ENCODE results near the gene HCFC2.

Gene HCFC2

DNA sequence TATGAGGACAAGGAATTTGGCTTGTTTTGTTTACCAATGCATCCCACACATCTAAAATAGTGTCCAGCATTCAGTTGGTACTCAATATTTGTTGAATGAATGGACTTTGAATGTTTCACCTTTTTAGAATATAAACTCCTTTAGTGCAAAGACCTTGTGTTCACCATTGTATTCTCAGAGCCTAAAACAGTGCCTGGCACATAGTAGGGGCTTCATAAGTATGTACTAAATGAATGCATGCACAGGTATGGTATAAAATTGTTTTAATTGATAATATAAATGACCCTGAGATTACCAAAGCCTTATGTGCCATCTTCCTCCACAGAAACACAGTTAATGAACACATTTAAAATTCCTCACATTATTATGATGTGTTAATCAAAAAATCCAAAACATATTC, 78.7 kb downstream of the HCFC2 start:
- TF ChIP-seq, protein P1, sequence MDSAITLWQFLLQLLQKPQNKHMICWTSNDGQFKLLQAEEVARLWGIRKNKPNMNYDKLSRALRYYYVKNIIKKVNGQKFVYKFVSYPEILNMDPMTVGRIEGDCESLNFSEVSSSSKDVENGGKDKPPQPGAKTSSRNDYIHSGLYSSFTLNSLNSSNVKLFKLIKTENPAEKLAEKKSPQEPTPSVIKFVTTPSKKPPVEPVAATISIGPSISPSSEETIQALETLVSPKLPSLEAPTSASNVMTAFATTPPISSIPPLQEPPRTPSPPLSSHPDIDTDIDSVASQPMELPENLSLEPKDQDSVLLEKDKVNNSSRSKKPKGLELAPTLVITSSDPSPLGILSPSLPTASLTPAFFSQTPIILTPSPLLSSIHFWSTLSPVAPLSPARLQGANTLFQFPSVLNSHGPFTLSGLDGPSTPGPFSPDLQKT (IDR thresholded peaks at IDR 0.05; ENCODE audit: borderline replicate concordance, low read depth, low read length): no peak
- no peak for TF ChIP-seq ZNF214 (tag by site-specific recombination; IDR thresholded peaks at IDR 0.05; ENCODE audit: borderline replicate concordance)
- TF ChIP-seq ZNF311 (tag by site-specific recombination; IDR thresholded peaks at IDR 0.05; ENCODE audit: borderline replicate concordance): no peak
- TF ChIP-seq ZNF211 (tag by site-specific recombination; IDR thresholded peaks at IDR 0.05; ENCODE audit: low read depth): no peak
- TF ChIP-seq ZNF843 (tag by site-specific recombination; IDR thresholded peaks at IDR 0.05): no peak
- TF ChIP-seq KLF10 (tag by site-specific recombination; IDR thresholded peaks at IDR 0.05): no peak
- no peak for TF ChIP-seq ZNF544 (tag by site-specific recombination; IDR thresholded peaks at IDR 0.05)
- TF ChIP-seq ZNF501 (tag by site-specific recombination; IDR thresholded peaks at IDR 0.05): no peak
- TF ChIP-seq, protein P2, sequence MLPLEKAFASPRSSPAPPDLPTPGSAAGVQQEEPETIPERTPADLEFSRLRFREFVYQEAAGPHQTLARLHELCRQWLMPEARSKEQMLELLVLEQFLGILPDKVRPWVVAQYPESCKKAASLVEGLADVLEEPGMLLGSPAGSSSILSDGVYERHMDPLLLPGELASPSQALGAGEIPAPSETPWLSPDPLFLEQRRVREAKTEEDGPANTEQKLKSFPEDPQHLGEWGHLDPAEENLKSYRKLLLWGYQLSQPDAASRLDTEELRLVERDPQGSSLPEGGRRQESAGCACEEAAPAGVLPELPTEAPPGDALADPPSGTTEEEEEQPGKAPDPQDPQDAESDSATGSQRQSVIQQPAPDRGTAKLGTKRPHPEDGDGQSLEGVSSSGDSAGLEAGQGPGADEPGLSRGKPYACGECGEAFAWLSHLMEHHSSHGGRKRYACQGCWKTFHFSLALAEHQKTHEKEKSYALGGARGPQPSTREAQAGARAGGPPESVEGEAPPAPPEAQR (tag by site-specific recombination; IDR thresholded peaks at IDR 0.05): no peak
- TF ChIP-seq ZIC2 (tag by site-specific recombination; IDR thresholded peaks at IDR 0.05): no peak
- no peak for TF ChIP-seq ZNF133 (tag by site-specific recombination; IDR thresholded peaks at IDR 0.05)
- no peak for TF ChIP-seq YY1 (tag by site-specific recombination; IDR thresholded peaks at IDR 0.05)
- Histone ChIP-seq H3K36me3 (ENCODE audit: control insufficient read depth in 2 of 2, insufficient read depth in 1 of 2, low read length in 2 of 2) (no peaks in the 10 kb centered on the region), H3K9me3 (ENCODE audit: control insufficient read depth, insufficient read depth, low read depth, low read length) (no peaks in the 10 kb centered on the region), H3K27ac (ENCODE audit: extremely low read depth, low read depth, low read length) (no peak overlapping the region), H3K4me3 (ENCODE audit: low read depth, low read length) (no peak overlapping the region), H3K4me1 (ENCODE audit: control insufficient read depth, insufficient read depth, low read length) (peaks cover 5% of the 10 kb centered on the region; the same call in 1 of the 2 replicates)
- ChIA-PET POLR2A (no interaction called here), CTCF (no interaction called here)

DNA sequence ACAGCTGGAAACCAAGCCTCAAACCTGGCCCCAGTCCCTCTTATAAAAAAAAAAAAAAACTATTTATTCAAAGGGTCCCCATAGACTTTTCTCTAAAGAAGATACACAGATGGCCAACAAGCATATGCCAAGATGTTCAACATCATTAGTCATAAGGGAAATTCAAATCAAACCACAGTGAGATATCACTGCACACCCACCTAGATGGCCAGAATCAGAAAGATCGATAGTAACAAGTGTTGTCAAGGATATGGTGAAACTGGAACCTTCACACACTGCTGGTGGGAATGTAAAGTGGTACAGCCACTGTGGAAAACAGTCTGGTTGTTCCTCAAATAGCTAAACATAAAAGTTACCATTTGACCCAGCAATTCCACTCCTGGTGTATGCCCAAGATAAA, 79.6 kb downstream of the HCFC2 start:
- Histone ChIP-seq H3K4me1 (ENCODE audit: control insufficient read depth, insufficient read depth, low read length) (0 out of 2 replicates have a peak, but pooled peaks cover under 1% of the 10 kb centered on the region), H3K27ac (ENCODE audit: extremely low read depth, low read depth, low read length) (no peak overlapping the region), H3K9me3 (ENCODE audit: control insufficient read depth, insufficient read depth, low read depth, low read length) (no peaks in the 10 kb centered on the region), H3K4me3 (ENCODE audit: low read depth, low read length) (no peak overlapping the region), H3K36me3 (ENCODE audit: control insufficient read depth in 2 of 2, insufficient read depth in 1 of 2, low read length in 2 of 2) (no peaks in the 10 kb centered on the region)
- peak; percentile 69; the same call in 1 of the 2 replicates for TF ChIP-seq ZNF140 (tag by site-specific recombination; IDR thresholded peaks at IDR 0.05)
- TF ChIP-seq ZNF416 (tag by site-specific recombination; IDR thresholded peaks at IDR 0.05): no peak
- TF ChIP-seq HOXC10 (CRISPR knock-in tag; IDR thresholded peaks at IDR 0.05): no peak
- no peak for TF ChIP-seq ZNF776 (tag by site-specific recombination; IDR thresholded peaks at IDR 0.05; ENCODE audit: borderline replicate concordance)
- TF ChIP-seq ZNF701 (tag by site-specific recombination; IDR thresholded peaks at IDR 0.05): no peak
- no peak for TF ChIP-seq ZNF174 (tag by site-specific recombination; IDR thresholded peaks at IDR 0.05)
- TF ChIP-seq ZNF670 (tag by site-specific recombination; IDR thresholded peaks at IDR 0.05; ENCODE audit: low read depth): no peak
- TF ChIP-seq ZNF184 (tag by site-specific recombination; IDR thresholded peaks at IDR 0.05): peak; percentile 95
- TF ChIP-seq ZNF610 (tag by site-specific recombination; IDR thresholded peaks at IDR 0.05; ENCODE audit: borderline replicate concordance): no peak
- no peak for TF ChIP-seq ZNF18 (tag by site-specific recombination; IDR thresholded peaks at IDR 0.05)
- TF ChIP-seq ZNF266 (tag by site-specific recombination; IDR thresholded peaks at IDR 0.05; ENCODE audit: low read depth): no peak
- TF ChIP-seq ZNF530 (tag by site-specific recombination; IDR thresholded peaks at IDR 0.05; ENCODE audit: low read depth): no peak
- TF ChIP-seq ZNF341 (tag by site-specific recombination; IDR thresholded peaks at IDR 0.05; ENCODE audit: low read depth): no peak
- TF ChIP-seq YY2 (tag by site-specific recombination; IDR thresholded peaks at IDR 0.05): no peak
- TF ChIP-seq KLF16 (tag by site-specific recombination; IDR thresholded peaks at IDR 0.05): no peak
- POLR2A ChIA-PET: no interaction called here
- CTCF ChIA-PET: no interaction called here
